ENCODE data around the gene MAMDC2. TPM values are rescaled to one million over a fixed set of nuclear protein-coding genes. Genes with fewer than 3 reads are reported as not detected.
A peak's percentile ranks its signal among the peaks of the same experiment; 100 is the strongest.

Gene MAMDC2
- total and polyA plus RNA-seq, 2 of the 8 experiments (the other 6 are each of a cell fraction or from before 2014, with no cell fraction given): 6.1 to 15.4 TPM

DNA sequence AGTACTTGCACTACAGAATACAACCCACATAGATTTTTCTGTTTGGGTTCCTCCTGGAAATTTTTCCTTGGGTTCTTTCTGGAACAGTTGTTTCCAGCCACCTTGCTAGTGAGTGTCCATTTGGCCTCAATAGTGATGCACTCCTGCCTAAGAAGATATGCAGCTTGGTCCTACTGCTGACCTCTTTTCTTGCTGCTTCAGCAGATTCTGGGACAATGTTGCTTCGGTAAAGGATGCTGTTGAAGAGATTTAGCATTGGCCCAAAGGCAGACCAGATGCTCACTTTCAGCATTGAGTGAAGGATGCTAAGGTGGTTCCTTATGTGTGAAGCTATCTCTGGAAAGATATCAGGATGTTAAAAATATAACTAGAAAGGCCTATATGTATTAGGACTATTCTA is 128.9 kb downstream of the MAMDC2 start:
- Histone ChIP-seq H3K4me2 (ENCODE audit: insufficient read depth in 1 of 2, low read depth in 2 of 2, low read length in 2 of 2) (no peak overlapping the region), H3K36me3 (ENCODE audit: control insufficient read depth in 2 of 4, insufficient read depth in 4 of 4, low read length in 3 of 4) (no peaks in the 10 kb centered on the region), H3K23me2 (ENCODE audit: low read depth, low read length) (no peaks in the 10 kb centered on the region), H3K56ac (replicated peaks; ENCODE audit: insufficient read length, low read depth, low read length) (no peak overlapping the region), H3K9me3 (ENCODE audit: insufficient read depth in 2 of 2, low read depth in 1 of 2, low read length in 1 of 2) (no peaks in the 10 kb centered on the region), H4K8ac (ENCODE audit: extremely low read depth, insufficient read depth, low read length) (no peak overlapping the region), H3K79me1 (ENCODE audit: low read depth, low read length) (no peaks in the 10 kb centered on the region), H4K5ac (ENCODE audit: insufficient read length, low read depth, low read length) (no peak overlapping the region), H3K79me2 (ENCODE audit: control insufficient read depth in 1 of 2, insufficient read depth in 2 of 2, low read length in 2 of 2) (no peaks in the 10 kb centered on the region), H2AK5ac (ENCODE audit: low read depth, low read length) (no peak overlapping the region), H3K4ac (replicated peaks; ENCODE audit: insufficient read length, low read depth, low read length) (no peak overlapping the region), H2BK5ac (ENCODE audit: low read depth, low read length) (no peak overlapping the region), H3K14ac (ENCODE audit: insufficient read length) (no peak overlapping the region), H2BK120ac (replicated peaks; ENCODE audit: low read depth, low read length) (no peak overlapping the region), H3K27ac (ENCODE audit: low read depth, low read length) (no peak overlapping the region), H3K23ac (ENCODE audit: insufficient read length) (no peak overlapping the region), H3K18ac (ENCODE audit: extremely low read depth, low read length) (no peak overlapping the region), H2BK12ac (ENCODE audit: low read depth, low read length) (no peak overlapping the region), H4K91ac (replicated peaks; ENCODE audit: insufficient read length, low read length) (no peak overlapping the region), H2BK15ac (ENCODE audit: low read length) (no peak overlapping the region), H3K9ac (replicated peaks in 1 of 4; ENCODE audit: extremely low read depth in 1 of 4, low read depth in 3 of 4, low read length in 3 of 4) (no peak overlapping the region), H3K27me3 (replicated peaks in 1 of 4; ENCODE audit: control insufficient read depth in 3 of 4, extremely low read depth in 1 of 4, insufficient read depth in 3 of 4, low read length in 3 of 4) (no peaks in the 10 kb centered on the region), H3K4me3 (ENCODE audit: extremely low read depth in 1 of 4, insufficient read depth in 2 of 4, low read depth in 3 of 4, low read length in 4 of 4) (no peak overlapping the region), H2BK20ac (ENCODE audit: low read length) (no peak overlapping the region), H4K20me1 (replicated peaks in 1 of 2; ENCODE audit: control insufficient read depth in 1 of 2, insufficient read depth in 2 of 2, low read length in 2 of 2) (no peaks in the 10 kb centered on the region), H2AFZ (ENCODE audit: low read length) (no peak overlapping the region), H3K4me1 (replicated peaks in 1 of 4; ENCODE audit: control insufficient read depth in 3 of 4, insufficient read depth in 4 of 4, low read length in 3 of 4) (no peaks in the 10 kb centered on the region)
- ChIA-PET CTCF (ENCODE audit: partially characterized antibody) (interaction anchor here (0.9 to 2.6 kb wide), 2 partner anchors 12 to 13 kb away, joined by 3 to 8 read pairs; no protein-coding TSS in a partner anchor), POLR2A (ENCODE audit: partially characterized antibody) (no interaction called here)
- no peak for FAIRE-seq
- TF ChIP-seq KDM5A (IDR thresholded peaks at IDR 0.05; ENCODE audit: low read length) (no peak), MAFK (IDR thresholded peaks at IDR 0.05; ENCODE audit: low read depth, low read length) (0 out of 2 replicates have a peak, but pooled peaks have one; percentile 14), KDM1A (IDR thresholded peaks at IDR 0.05; ENCODE audit: borderline replicate concordance, low read length) (no peak), CBX8 (IDR thresholded peaks at IDR 0.05; ENCODE audit: borderline replicate concordance, low read depth, low read length) (no peak)
- TF ChIP-seq, protein P1, sequence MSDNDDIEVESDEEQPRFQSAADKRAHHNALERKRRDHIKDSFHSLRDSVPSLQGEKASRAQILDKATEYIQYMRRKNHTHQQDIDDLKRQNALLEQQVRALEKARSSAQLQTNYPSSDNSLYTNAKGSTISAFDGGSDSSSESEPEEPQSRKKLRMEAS (IDR thresholded peaks at IDR 0.05): no peak
- TF ChIP-seq, protein P2, sequence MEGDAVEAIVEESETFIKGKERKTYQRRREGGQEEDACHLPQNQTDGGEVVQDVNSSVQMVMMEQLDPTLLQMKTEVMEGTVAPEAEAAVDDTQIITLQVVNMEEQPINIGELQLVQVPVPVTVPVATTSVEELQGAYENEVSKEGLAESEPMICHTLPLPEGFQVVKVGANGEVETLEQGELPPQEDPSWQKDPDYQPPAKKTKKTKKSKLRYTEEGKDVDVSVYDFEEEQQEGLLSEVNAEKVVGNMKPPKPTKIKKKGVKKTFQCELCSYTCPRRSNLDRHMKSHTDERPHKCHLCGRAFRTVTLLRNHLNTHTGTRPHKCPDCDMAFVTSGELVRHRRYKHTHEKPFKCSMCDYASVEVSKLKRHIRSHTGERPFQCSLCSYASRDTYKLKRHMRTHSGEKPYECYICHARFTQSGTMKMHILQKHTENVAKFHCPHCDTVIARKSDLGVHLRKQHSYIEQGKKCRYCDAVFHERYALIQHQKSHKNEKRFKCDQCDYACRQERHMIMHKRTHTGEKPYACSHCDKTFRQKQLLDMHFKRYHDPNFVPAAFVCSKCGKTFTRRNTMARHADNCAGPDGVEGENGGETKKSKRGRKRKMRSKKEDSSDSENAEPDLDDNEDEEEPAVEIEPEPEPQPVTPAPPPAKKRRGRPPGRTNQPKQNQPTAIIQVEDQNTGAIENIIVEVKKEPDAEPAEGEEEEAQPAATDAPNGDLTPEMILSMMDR (IDR thresholded peaks at IDR 0.05; ENCODE audit: control extremely low read depth in 1 of 3, insufficient read depth in 1 of 3, low read depth in 1 of 3, low read length in 3 of 3): no peak
- 74% methylated on average over 1 of the region's 1 CpG; no CpG with 5 or more reads in 1 of the 2 experiments for WGBS, 2 experiments (ENCODE audit: extremely low coverage in 1 of 2, insufficient coverage in 1 of 2, insufficient read length in 1 of 2, insufficient replicate concordance in 2 of 2, low coverage in 1 of 2, low lambda C conversion rate in 2 of 2, missing lambda C conversion rate in 1 of 2)
- no peak for DNase-seq (ENCODE audit: low read depth in 1 of 2, low spot score in 2 of 2)

Data from H1 (cell line).